ENCODE results near the gene TBL1X.

DNA sequence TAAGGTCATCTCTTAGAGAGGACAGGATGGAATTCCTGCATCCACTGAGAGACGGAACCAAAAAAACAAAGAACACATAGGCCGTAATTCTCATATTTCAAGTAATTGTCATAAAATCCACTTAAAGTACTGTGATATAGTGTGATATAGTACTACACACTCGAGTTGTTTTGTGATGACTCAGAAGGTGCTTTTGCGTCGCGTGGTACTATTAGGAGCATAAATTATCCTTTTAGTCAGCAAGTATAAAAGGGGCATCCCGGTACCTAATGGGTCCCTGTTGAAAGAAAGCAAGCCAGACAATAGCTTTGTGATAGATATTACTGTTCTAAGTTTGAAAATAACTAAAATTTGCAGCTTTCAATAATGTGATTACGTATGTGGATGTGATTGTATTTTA lies 245.5 kb downstream of the TBL1X start:
- no peak for TF ChIP-seq POLR2A (IDR thresholded peaks at IDR 0.05; ENCODE audit: low read length)
- TF ChIP-seq GATA1 (IDR thresholded peaks at IDR 0.05; ENCODE audit: low read depth, low read length) = no peak
